Astrocyte (in vitro differentiated cells and primary cell): ENCODE results near the gene COL23A1. TPM values are rescaled to one million over a fixed set of nuclear protein-coding genes. Genes with fewer than 3 reads are reported as not detected.

ENCODE experiments used
- DNase-seq: peaks from one replicate; pipeline ENCODE4 v3.0.0-alpha.2; 2010; ENCODE audit warnings: low read depth
- FAIRE-seq: peaks from 2 replicates; lab custom pipeline; 2011; peaks lifted over from hg19 to GRCh38; lab: Jason Lieb, UNC
- H2AFZ ChIP-seq: 2 replicates; pipeline ENCODE4 v1.6.0; 2012; ENCODE audit warnings: low read depth, low read length, inconsistent platforms
- H3K27ac ChIP-seq: 2 replicates; pipeline ENCODE4 v1.5.1; 2011; ENCODE audit warnings: low read depth, low read length, inconsistent platforms
- H3K27me3 ChIP-seq: 2 replicates; pipeline ENCODE4 v1.6.0; 2011; ENCODE audit warnings: low read length, inconsistent platforms; ENCODE audit not compliant: insufficient read depth
- H3K36me3 ChIP-seq: 2 replicates; pipeline ENCODE4 v1.5.1; 2011; ENCODE audit warnings: low read length, inconsistent platforms; ENCODE audit not compliant: insufficient read depth
- H3K4me1 ChIP-seq: 2 replicates; pipeline ENCODE4 v1.5.1; 2011; ENCODE audit warnings: low read length, inconsistent platforms; ENCODE audit not compliant: insufficient read depth
- H3K4me2 ChIP-seq: 2 replicates; pipeline ENCODE4 v1.6.0; 2012; ENCODE audit warnings: low read length, inconsistent platforms
- H3K4me3 ChIP-seq: 2 replicates; pipeline ENCODE4 v1.5.1; 2011; ENCODE audit warnings: low read depth, mild to moderate bottlenecking, low read length, inconsistent platforms; ENCODE audit not compliant: insufficient read depth
- H3K79me2 ChIP-seq: 2 replicates; pipeline ENCODE4 v1.6.0; 2012; ENCODE audit warnings: mild to moderate bottlenecking, low read length, inconsistent platforms; ENCODE audit not compliant: insufficient read depth
- H3K9ac ChIP-seq: 2 replicates; pipeline ENCODE4 v1.6.0; 2012; ENCODE audit warnings: mild to moderate bottlenecking, low read length, inconsistent platforms
- H3K9me3 ChIP-seq: 2 replicates; pipeline ENCODE4 v1.5.1; 2012; ENCODE audit warnings: low read depth, mild to moderate bottlenecking, low read length, inconsistent platforms; ENCODE audit not compliant: insufficient read depth
- H4K20me1 ChIP-seq: 2 replicates; pipeline ENCODE4 v1.6.0; 2012; ENCODE audit warnings: low read length, inconsistent platforms; ENCODE audit not compliant: insufficient read depth
- H3K27ac Mint-ChIP-seq: one replicate; pipeline ENCODE4 v1.8.0; 2021; ENCODE audit warnings: mild to moderate bottlenecking, mixed read lengths; ENCODE audit not compliant: unreplicated experiment
- H3K27me3 Mint-ChIP-seq: one replicate; pipeline ENCODE4 v1.8.0; 2021; ENCODE audit warnings: low read depth, mixed read lengths; ENCODE audit not compliant: unreplicated experiment
- H3K36me3 Mint-ChIP-seq: one replicate; pipeline ENCODE4 v1.8.0; 2021; ENCODE audit warnings: low read depth, mixed read lengths; ENCODE audit not compliant: unreplicated experiment
- H3K4me1 Mint-ChIP-seq: one replicate; pipeline ENCODE4 v1.8.0; 2021; ENCODE audit warnings: low read depth, mixed read lengths; ENCODE audit not compliant: unreplicated experiment
- H3K4me3 Mint-ChIP-seq: one replicate; pipeline ENCODE4 v1.8.0; 2021; ENCODE audit warnings: mild to moderate bottlenecking, moderate library complexity, mixed read lengths; ENCODE audit not compliant: unreplicated experiment
- H3K9me3 Mint-ChIP-seq: one replicate; pipeline ENCODE4 v1.8.0; 2021; ENCODE audit warnings: mild to moderate bottlenecking, mixed read lengths; ENCODE audit not compliant: unreplicated experiment
- CTCF ChIP-seq: IDR thresholded peaks from 2 replicates; pipeline ENCODE4 v1.5.1; 2011; ENCODE audit warnings: low read depth, mild to moderate bottlenecking, inconsistent platforms, low read length, moderate library complexity; ENCODE audit not compliant: insufficient read depth
- EZH2 ChIP-seq: IDR thresholded peaks from 2 replicates; pipeline ENCODE4 v1.6.1; 2012; ENCODE audit warnings: mild to moderate bottlenecking, low read length, inconsistent platforms; ENCODE audit not compliant: insufficient read depth
- total RNA-seq: library from RNA; stranded (reverse); gene quantifications from 2 replicates; pipeline ENCODE4 v1.2.1, GENCODE V29; 2021

Gene COL23A1
- total RNA-seq, 1 donor from 2014 or later, result 0.16 TPM

- H3K27ac Mint-ChIP-seq, result no peak overlapping the region
- H3K4me1 ChIP-seq, result no peaks in the 10 kb centered on the region
Observed at GRCh38 chr5:178433273-178433775, 156.9 kb downstream of the COL23A1 start.

GRCh38 chr5:178432421-178433272 is 157.5 kb downstream of the COL23A1 start:
- TF ChIP-seq EZH2, result no peak
- no peak for TF ChIP-seq CTCF
- H3K4me3 ChIP-seq, result no peak overlapping the region
- H4K20me1 ChIP-seq, result no peaks in the 10 kb centered on the region
- FAIRE-seq (no peak), DNase-seq (no peak)
- H3K4me1 ChIP-seq, result no peaks in the 10 kb centered on the region
- H2AFZ ChIP-seq, result no peak overlapping the region
- no peaks in the 10 kb centered on the region for H3K36me3 ChIP-seq
- H3K9me3 ChIP-seq, result no peaks in the 10 kb centered on the region
- H3K27me3 ChIP-seq, result no peaks in the 10 kb centered on the region
- no peak overlapping the region for H3K27ac ChIP-seq
- Mint-ChIP-seq H3K27me3 (peaks cover 42% of the 10 kb centered on the region), H3K4me1 (peaks cover 4% of the 10 kb centered on the region), H3K9me3 (peaks cover 6% of the 10 kb centered on the region), H3K36me3 (no peaks in the 10 kb centered on the region), H3K4me3 (no peak overlapping the region), H3K27ac (peak overlapping the region; percentile 34)
- no peak overlapping the region for H3K9ac ChIP-seq
- H3K4me2 ChIP-seq, result no peak overlapping the region
- H3K79me2 ChIP-seq, result no peaks in the 10 kb centered on the region

More at GRCh38 chr5:178433273-178433775, 156.9 kb downstream of the COL23A1 start:
- Mint-ChIP-seq H3K4me3 (no peak overlapping the region), H3K4me1 (peaks cover 4% of the 10 kb centered on the region), H3K27me3 (peaks cover 44% of the 10 kb centered on the region), H3K9me3 (peaks cover 6% of the 10 kb centered on the region), H3K36me3 (no peaks in the 10 kb centered on the region)
- Histone ChIP-seq H3K27me3 (no peaks in the 10 kb centered on the region), H3K79me2 (no peaks in the 10 kb centered on the region), H4K20me1 (no peaks in the 10 kb centered on the region), H3K4me2 (no peak overlapping the region), H2AFZ (no peak overlapping the region), H3K9ac (no peak overlapping the region), H3K9me3 (no peaks in the 10 kb centered on the region), H3K4me3 (no peak overlapping the region), H3K27ac (no peak overlapping the region), H3K36me3 (no peaks in the 10 kb centered on the region)
- no peak for DNase-seq
- no peak for FAIRE-seq
- no peak for TF ChIP-seq EZH2
- no peak for TF ChIP-seq CTCF

GRCh38 chr5:178431782-178432165 is 158.4 kb downstream of the COL23A1 start:
- no peak overlapping the region for H3K4me2 ChIP-seq
- H3K4me1 ChIP-seq, result no peaks in the 10 kb centered on the region
- no peaks in the 10 kb centered on the region for H3K27me3 ChIP-seq
- H3K36me3 Mint-ChIP-seq, result no peaks in the 10 kb centered on the region
- H3K27me3 Mint-ChIP-seq, result peaks cover 39% of the 10 kb centered on the region
- no peak overlapping the region for H3K27ac Mint-ChIP-seq
- H2AFZ ChIP-seq, result no peak overlapping the region
- no peaks in the 10 kb centered on the region for H3K36me3 ChIP-seq
- H4K20me1 ChIP-seq, result no peaks in the 10 kb centered on the region
- peaks cover 4% of the 10 kb centered on the region for H3K4me1 Mint-ChIP-seq
- no peak overlapping the region for H3K9ac ChIP-seq
- no peak overlapping the region for H3K27ac ChIP-seq
- H3K4me3 ChIP-seq, result no peak overlapping the region
- peaks cover 6% of the 10 kb centered on the region for H3K9me3 Mint-ChIP-seq
- H3K79me2 ChIP-seq, result no peaks in the 10 kb centered on the region
- no peak for FAIRE-seq
- H3K9me3 ChIP-seq, result no peaks in the 10 kb centered on the region
- H3K4me3 Mint-ChIP-seq, result no peak overlapping the region
- TF ChIP-seq CTCF (no peak), EZH2 (no peak)
- DNase-seq, result no peak
